ENCODE measurements around the gene ARL15.

GRCh38 chr5:54227109-54227508, 83.3 kb downstream of the ARL15 start:
- no peak for TF ChIP-seq EZH2 (IDR thresholded peaks at IDR 0.05; ENCODE audit: insufficient read depth, poor library complexity, severe bottlenecking)
- TF ChIP-seq EZH2phosphoT487 (IDR thresholded peaks at IDR 0.05; ENCODE audit: insufficient read depth, low read depth), result no peak
